ENCODE data around the gene JSRP1.

The JSRP1 gene

DNA sequence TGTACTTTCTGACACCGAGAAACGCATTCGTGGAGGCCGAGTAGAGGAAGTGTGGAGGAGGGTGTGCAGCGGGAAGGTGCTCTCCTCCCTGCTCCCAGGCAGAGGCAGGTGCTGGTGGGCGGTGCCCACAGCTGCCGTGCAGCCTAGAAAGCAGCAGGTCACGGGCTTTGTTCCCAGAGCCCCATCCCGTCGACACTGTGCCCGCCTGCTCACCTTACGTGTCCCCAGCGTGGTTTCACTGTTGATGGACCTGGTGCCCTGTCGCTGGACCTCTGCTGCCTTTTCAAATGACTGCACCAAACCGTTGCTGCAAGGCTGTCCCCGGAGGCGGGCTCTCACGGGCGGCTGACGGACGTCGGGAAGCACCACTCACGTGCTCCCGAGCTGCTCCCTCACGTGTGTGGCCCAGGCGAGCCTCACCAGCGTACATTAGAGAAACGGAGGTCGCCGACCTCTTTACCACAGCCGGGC lies 40.9 kb downstream of the JSRP1 start:
- Histone ChIP-seq H3K27me3 (replicated peaks in 2 of 5; ENCODE audit: control insufficient read depth in 4 of 5, insufficient read depth in 5 of 5, low read length in 4 of 5) (no peaks in the 10 kb centered on the region), H3K27ac (ENCODE audit: insufficient read depth in 1 of 2, low read depth in 1 of 2, low read length in 2 of 2, poor library complexity in 1 of 2, severe bottlenecking in 2 of 2) (no peak overlapping the region), H3K36me3 (ENCODE audit: control insufficient read depth in 4 of 4, insufficient read depth in 4 of 4, low read length in 3 of 4) (peaks cover 12 to 96% (median 74%) of the 10 kb centered on the region in 4 experiments), H3K9me3 (ENCODE audit: control extremely low read depth in 1 of 5, control insufficient read depth in 4 of 5, insufficient read depth in 2 of 5, low read depth in 1 of 5, low read length in 4 of 5) (no peaks in the 10 kb centered on the region), H3K4me3 (ENCODE audit: control insufficient read depth in 1 of 7, extremely low read depth in 1 of 7, insufficient read depth in 4 of 7, low read depth in 2 of 7, low read length in 6 of 7) (no peak overlapping the region), H3K4me1 (ENCODE audit: control extremely low read depth in 1 of 4, control insufficient read depth in 4 of 4, insufficient read depth in 4 of 4, low read length in 3 of 4) (no peaks in the 10 kb centered on the region)
- CTCF ChIA-PET = interaction anchor here (1.0 to 2.1 kb wide), 4 partner anchors 8 to 60 kb away, joined by 3 to 10 read pairs (median 3); no protein-coding TSS in a partner anchor
- 94% methylated on average over 31 of the region's 31 CpGs for WGBS (ENCODE audit: insufficient coverage)
- no peak for DNase-seq
- POLR2A ChIA-PET = no interaction called here

DNA sequence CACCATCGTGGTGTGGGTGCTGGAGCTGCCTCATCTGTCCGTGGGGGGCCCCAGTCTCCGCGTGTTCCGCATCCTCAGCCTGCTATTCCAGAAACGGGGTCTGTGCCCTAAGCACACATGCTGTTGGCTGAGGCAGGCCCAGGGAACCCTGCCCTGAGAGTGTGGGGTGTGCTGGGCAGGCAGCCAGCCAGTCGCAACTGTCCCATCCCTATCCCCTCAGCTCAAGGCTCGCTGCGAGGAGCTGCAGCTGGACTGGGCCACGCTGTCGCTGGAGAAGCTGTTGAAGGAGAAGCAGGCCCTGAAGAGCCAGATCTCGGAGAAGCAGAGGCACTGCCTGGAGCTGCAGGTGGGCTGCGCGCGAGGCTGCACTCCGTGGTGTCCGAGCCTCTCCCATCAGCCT lies 42.0 kb downstream of the JSRP1 start:
- H3K36me3 ChIP-seq (ENCODE audit: control insufficient read depth in 4 of 4, insufficient read depth in 4 of 4, low read length in 3 of 4) = peaks cover 11 to 96% (median 76%) of the 10 kb centered on the region in 4 experiments
- no peak overlapping the region for H3K27ac ChIP-seq (ENCODE audit: insufficient read depth in 1 of 2, low read depth in 1 of 2, low read length in 2 of 2, poor library complexity in 1 of 2, severe bottlenecking in 2 of 2)
- no peak overlapping the region for H3K4me3 ChIP-seq (ENCODE audit: control insufficient read depth in 1 of 7, extremely low read depth in 1 of 7, insufficient read depth in 4 of 7, low read depth in 2 of 7, low read length in 6 of 7)
- DNase-seq = no peak
- H3K27me3 ChIP-seq (replicated peaks in 2 of 5; ENCODE audit: control insufficient read depth in 4 of 5, insufficient read depth in 5 of 5, low read length in 4 of 5) = no peaks in the 10 kb centered on the region
- 99% methylated on average over 16 of the region's 17 CpGs for WGBS (ENCODE audit: insufficient coverage)
- no peaks in the 10 kb centered on the region for H3K9me3 ChIP-seq (ENCODE audit: control extremely low read depth in 1 of 5, control insufficient read depth in 4 of 5, insufficient read depth in 2 of 5, low read depth in 1 of 5, low read length in 4 of 5)
- no peaks in the 10 kb centered on the region for H3K4me1 ChIP-seq (ENCODE audit: control extremely low read depth in 1 of 4, control insufficient read depth in 4 of 4, insufficient read depth in 4 of 4, low read length in 3 of 4)
- ChIA-PET CTCF (interaction anchor here (1.0 to 2.0 kb wide), 4 partner anchors 13 to 46 kb away, joined by 3 to 5 read pairs (median 3); no protein-coding TSS in a partner anchor), POLR2A (no interaction called here)

- CTCF ChIA-PET = interaction anchor here (0.8 to 2.0 kb wide), 4 partner anchors 13 to 58 kb away, joined by 3 to 5 read pairs (median 3); no protein-coding TSS in a partner anchor
- Histone ChIP-seq H3K9me3 (ENCODE audit: control extremely low read depth in 1 of 5, control insufficient read depth in 4 of 5, insufficient read depth in 2 of 5, low read depth in 1 of 5, low read length in 4 of 5) (no peaks in the 10 kb centered on the region), H3K4me3 (ENCODE audit: control insufficient read depth in 1 of 7, extremely low read depth in 1 of 7, insufficient read depth in 4 of 7, low read depth in 2 of 7, low read length in 6 of 7) (no peak overlapping the region), H3K27me3 (replicated peaks in 2 of 5; ENCODE audit: control insufficient read depth in 4 of 5, insufficient read depth in 5 of 5, low read length in 4 of 5) (no peaks in the 10 kb centered on the region), H3K27ac (ENCODE audit: insufficient read depth in 1 of 2, low read depth in 1 of 2, low read length in 2 of 2, poor library complexity in 1 of 2, severe bottlenecking in 2 of 2) (no peak overlapping the region), H3K4me1 (ENCODE audit: control extremely low read depth in 1 of 4, control insufficient read depth in 4 of 4, insufficient read depth in 4 of 4, low read length in 3 of 4) (no peaks in the 10 kb centered on the region), H3K36me3 (ENCODE audit: control insufficient read depth in 4 of 4, insufficient read depth in 4 of 4, low read length in 3 of 4) (peaks cover 10 to 95% (median 77%) of the 10 kb centered on the region in 4 experiments)
- POLR2A ChIA-PET = interaction anchor here (0.6 kb wide), 1 partner anchor 56 kb away, joined by 5 read pairs; no protein-coding TSS in a partner anchor
- DNase-seq = no peak
- 95% methylated on average over 25 of the region's 26 CpGs for WGBS (ENCODE audit: insufficient coverage)
Measured at GRCh38 chr19:2213799-2214198, 42.4 kb downstream of the JSRP1 start.

DNA sequence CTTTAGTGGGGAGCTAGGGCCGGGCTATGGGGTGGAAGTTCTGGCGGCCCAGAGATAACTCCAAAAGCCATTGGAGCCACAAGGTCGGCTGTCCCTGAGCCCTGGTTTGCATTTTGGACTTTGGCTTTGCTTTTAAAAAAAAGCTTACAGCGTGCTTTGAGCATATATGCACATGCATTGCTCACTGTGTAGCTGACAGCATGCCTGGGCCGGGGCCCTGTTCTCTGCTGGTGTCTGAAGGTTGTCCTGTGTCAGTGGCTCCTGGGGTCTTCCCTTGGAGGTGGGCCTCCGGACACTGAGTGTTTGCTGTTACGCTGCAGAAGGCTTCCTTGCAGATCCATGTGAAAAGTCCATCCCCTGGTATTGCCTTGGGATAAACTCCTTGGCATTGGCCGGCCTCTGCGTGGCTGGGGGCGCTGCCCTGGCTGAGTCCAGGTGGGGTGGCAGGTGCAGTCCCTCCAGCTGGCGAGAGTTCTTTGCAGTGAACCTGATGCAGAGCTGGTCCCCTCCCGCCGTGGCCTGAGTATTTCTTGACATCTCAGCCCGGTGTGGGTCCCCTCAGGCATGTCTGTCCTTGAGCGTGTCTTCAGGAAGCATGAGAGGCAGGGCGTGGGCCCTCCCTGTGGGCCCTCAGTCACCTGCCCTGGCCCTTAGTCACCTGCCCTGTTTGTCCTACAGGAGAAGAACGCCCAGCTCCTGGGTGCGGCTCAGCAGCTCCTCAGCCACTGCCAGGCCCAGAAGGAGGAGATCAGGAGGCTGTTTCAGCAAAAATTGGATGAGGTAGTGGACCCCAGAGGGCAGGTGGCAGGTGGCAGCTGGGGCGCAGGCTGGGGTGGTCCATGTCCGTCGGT lies 43.1 kb downstream of the JSRP1 start:
- H3K27ac ChIP-seq (ENCODE audit: insufficient read depth in 1 of 2, low read depth in 1 of 2, low read length in 2 of 2, poor library complexity in 1 of 2, severe bottlenecking in 2 of 2) = no peak overlapping the region
- no peak overlapping the region for H3K4me3 ChIP-seq (ENCODE audit: control insufficient read depth in 1 of 7, extremely low read depth in 1 of 7, insufficient read depth in 4 of 7, low read depth in 2 of 7, low read length in 6 of 7)
- no peak for DNase-seq
- no peaks in the 10 kb centered on the region for H3K4me1 ChIP-seq (ENCODE audit: control extremely low read depth in 1 of 4, control insufficient read depth in 4 of 4, insufficient read depth in 4 of 4, low read length in 3 of 4)
- H3K27me3 ChIP-seq (replicated peaks in 2 of 5; ENCODE audit: control insufficient read depth in 4 of 5, insufficient read depth in 5 of 5, low read length in 4 of 5) = no peaks in the 10 kb centered on the region
- CTCF ChIA-PET = interaction anchor here (0.8 to 2.0 kb wide), 4 partner anchors 14 to 57 kb away, joined by 3 to 5 read pairs (median 3); no protein-coding TSS in a partner anchor
- peaks cover 10 to 98% (median 76%) of the 10 kb centered on the region in 4 experiments for H3K36me3 ChIP-seq (ENCODE audit: control insufficient read depth in 4 of 4, insufficient read depth in 4 of 4, low read length in 3 of 4)
- WGBS (ENCODE audit: insufficient coverage) = 97% methylated on average over 15 of the region's 21 CpGs
- POLR2A ChIA-PET = interaction anchor here (0.6 kb wide), 1 partner anchor 56 kb away, joined by 5 read pairs; no protein-coding TSS in a partner anchor
- H3K9me3 ChIP-seq (ENCODE audit: control extremely low read depth in 1 of 5, control insufficient read depth in 4 of 5, insufficient read depth in 2 of 5, low read depth in 1 of 5, low read length in 4 of 5) = no peaks in the 10 kb centered on the region

DNA sequence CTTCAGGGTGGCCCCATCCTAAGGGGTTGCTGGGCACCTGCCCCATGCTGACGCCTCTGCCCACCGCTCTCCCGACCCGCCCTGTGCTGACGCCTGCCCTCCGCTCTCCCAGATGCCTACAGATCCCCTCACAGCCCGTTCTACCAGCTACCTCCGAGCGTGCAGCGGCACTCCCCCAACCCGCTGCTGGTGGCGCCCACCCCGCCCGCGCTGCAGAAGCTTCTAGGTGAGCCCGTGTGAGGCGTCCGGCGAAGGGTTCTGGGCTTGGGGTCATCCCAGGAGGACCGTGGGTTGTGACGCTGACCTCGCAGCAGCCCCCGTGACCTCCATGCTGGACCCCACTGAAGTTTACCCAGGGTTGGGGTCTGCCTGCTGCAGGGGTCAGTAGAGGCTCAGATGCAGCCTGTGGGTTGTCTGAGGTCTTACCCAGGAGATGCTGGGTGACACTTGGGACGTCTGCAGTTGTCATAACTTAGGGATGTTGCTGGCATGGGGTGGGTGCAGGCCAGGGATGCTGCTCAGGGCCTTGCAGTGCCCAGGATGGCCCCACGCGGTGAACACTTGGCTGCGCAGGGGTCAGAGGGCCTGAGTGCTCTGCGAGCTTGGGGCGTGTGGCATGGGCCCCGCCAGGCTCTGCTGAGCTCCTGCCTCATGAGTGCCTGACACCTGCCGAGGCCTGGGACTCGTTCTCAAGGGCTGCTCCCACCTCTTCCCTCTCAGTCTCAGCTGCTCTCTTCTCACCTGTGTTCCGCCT lies 45.1 kb downstream of the JSRP1 start:
- Histone ChIP-seq H3K9me3 (ENCODE audit: control extremely low read depth in 1 of 5, control insufficient read depth in 4 of 5, insufficient read depth in 2 of 5, low read depth in 1 of 5, low read length in 4 of 5) (no peaks in the 10 kb centered on the region), H3K4me3 (ENCODE audit: control insufficient read depth in 1 of 7, extremely low read depth in 1 of 7, insufficient read depth in 4 of 7, low read depth in 2 of 7, low read length in 6 of 7) (no peak overlapping the region), H3K36me3 (ENCODE audit: control insufficient read depth in 4 of 4, insufficient read depth in 4 of 4, low read length in 3 of 4) (peaks cover 5 to 94% (median 74%) of the 10 kb centered on the region in 4 experiments), H3K27me3 (replicated peaks in 2 of 5; ENCODE audit: control insufficient read depth in 4 of 5, insufficient read depth in 5 of 5, low read length in 4 of 5) (no peaks in the 10 kb centered on the region), H3K4me1 (ENCODE audit: control extremely low read depth in 1 of 4, control insufficient read depth in 4 of 4, insufficient read depth in 4 of 4, low read length in 3 of 4) (no peaks in the 10 kb centered on the region), H3K27ac (ENCODE audit: insufficient read depth in 1 of 2, low read depth in 1 of 2, low read length in 2 of 2, poor library complexity in 1 of 2, severe bottlenecking in 2 of 2) (no peak overlapping the region)
- ChIA-PET CTCF (no interaction called here), POLR2A (no interaction called here)
- no peak for DNase-seq
- 99% methylated on average over 33 of the region's 33 CpGs for whole genome bisulfite sequencing (ENCODE audit: insufficient coverage)

- Histone ChIP-seq H3K27me3 (replicated peaks in 2 of 5; ENCODE audit: control insufficient read depth in 4 of 5, insufficient read depth in 5 of 5, low read length in 4 of 5) (no peaks in the 10 kb centered on the region), H3K9me3 (ENCODE audit: control extremely low read depth in 1 of 5, control insufficient read depth in 4 of 5, insufficient read depth in 2 of 5, low read depth in 1 of 5, low read length in 4 of 5) (no peaks in the 10 kb centered on the region), H3K36me3 (ENCODE audit: control insufficient read depth in 4 of 4, insufficient read depth in 4 of 4, low read length in 3 of 4) (peaks cover 3 to 87% (median 68%) of the 10 kb centered on the region in 4 experiments), H3K27ac (ENCODE audit: insufficient read depth in 1 of 2, low read depth in 1 of 2, low read length in 2 of 2, poor library complexity in 1 of 2, severe bottlenecking in 2 of 2) (no peak overlapping the region), H3K4me1 (ENCODE audit: control extremely low read depth in 1 of 4, control insufficient read depth in 4 of 4, insufficient read depth in 4 of 4, low read length in 3 of 4) (no peaks in the 10 kb centered on the region), H3K4me3 (ENCODE audit: control insufficient read depth in 1 of 7, extremely low read depth in 1 of 7, insufficient read depth in 4 of 7, low read depth in 2 of 7, low read length in 6 of 7) (no peak overlapping the region)
- DNase-seq = no peak
- ChIA-PET POLR2A (no interaction called here), CTCF (no interaction called here)
- 93% methylated on average over 13 of the region's 21 CpGs for WGBS (ENCODE audit: insufficient coverage)
Measured at GRCh38 chr19:2210206-2210605, 46.0 kb downstream of the JSRP1 start.
